GM18870 (cell line): ENCODE data around the gene TRPC4.

Source experiments
- ATAC-seq: cut with Tn5 transposase; IDR thresholded peaks from one replicate; pipeline ENCODE4 v1.9.1; 2021; ENCODE audit warnings: moderate library complexity; ENCODE audit not compliant: unreplicated experiment

Gene TRPC4

DNA sequence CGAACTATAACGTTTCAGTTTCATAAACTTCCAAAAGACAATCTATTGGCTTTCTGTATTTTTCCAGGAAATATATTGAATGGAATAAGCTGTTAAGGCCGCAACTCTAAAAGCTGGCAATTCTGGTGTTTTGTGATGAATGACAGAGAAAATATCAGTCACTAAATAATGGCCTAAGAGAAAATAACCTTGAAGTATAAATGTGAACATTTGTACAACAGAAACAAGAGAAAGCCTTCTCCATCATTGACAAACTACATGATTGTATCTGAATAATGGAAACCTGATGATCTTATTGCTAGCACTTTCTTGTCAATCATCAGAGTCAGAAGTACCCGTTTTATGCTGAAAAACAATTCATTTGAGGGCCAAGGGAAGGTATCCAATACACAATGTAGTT is 134.3 kb downstream of the TRPC4 start:
- ATAC-seq: no peak

GRCh38 chr13:37729876-37730275 is 139.7 kb downstream of the TRPC4 start:
- no peak for ATAC-seq

DNA sequence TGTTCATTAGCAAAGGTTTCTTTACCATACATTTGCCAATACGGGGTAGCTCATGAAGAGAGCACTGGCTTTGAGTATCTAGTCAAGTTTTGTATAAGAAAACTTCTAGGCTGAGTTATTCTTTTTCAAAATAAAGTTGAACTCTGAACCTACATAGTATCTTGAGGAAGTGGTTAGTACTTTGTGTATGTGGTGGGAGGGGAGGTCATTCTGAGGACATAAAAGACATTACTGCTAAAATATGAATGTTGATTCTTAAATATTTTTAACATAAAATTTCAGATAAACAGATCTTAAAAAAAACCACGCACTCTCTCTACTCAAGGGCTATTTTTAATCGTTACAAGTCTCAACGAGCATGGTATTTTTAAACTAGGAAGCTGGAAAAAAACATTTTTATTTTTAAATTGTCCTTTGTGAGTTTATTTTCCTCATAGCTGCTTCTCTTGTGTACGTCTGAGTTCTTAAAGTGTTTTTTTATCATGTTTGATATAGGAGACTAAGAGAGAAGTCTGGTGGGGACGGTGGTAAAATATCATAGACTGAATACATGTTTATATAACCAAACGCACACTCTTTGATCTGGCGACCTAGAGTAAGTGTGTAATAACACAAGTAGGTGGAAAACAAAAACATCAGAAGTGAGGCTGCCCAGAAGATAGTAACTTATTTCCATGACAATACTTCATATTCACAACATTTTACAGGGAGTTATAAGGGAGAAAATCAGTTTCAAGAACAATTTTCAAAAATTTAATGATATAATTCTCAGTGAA is 153.0 kb downstream of the TRPC4 start:
- no peak for ATAC-seq

DNA sequence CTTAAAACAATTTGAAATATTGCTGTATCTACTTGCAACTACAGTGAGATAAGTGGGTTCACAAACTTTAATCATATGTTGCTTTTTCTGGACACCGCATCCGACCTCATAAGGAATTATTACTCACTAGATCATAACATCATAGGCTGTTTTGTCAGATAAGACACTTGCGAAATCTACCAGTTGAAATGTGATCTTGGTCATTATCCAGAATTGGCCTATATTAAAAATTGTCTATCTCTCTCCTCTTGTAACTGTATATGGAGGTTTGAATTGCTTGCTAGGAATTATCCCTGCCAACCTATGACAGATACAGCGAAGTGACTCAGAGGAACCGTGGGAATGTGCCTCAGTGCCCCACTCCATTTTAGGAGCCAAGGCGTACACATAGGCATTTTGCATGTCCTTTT is 154.0 kb downstream of the TRPC4 start:
- no peak for ATAC-seq

DNA sequence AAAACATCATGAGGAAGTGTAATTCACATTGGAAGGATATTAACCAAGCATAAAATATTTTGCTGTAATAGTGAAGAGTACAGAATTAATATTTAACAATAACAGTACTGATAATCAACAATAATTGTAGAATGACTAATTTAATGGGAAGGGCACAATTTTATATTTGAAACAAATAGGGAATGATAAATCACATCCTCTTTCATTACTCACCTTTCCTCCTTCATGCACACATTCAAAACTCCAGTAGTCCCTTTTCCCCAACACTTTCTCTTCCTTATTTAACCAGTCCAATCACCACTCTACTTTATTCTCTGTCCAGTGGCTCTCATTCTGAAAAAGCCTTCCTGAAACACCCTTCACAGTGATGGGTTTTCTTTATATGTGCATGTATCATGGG is 160.3 kb downstream of the TRPC4 start:
- no peak for ATAC-seq

- no peak for ATAC-seq
Observed at GRCh38 chr13:37707739-37708500, 161.7 kb downstream of the TRPC4 start.

DNA sequence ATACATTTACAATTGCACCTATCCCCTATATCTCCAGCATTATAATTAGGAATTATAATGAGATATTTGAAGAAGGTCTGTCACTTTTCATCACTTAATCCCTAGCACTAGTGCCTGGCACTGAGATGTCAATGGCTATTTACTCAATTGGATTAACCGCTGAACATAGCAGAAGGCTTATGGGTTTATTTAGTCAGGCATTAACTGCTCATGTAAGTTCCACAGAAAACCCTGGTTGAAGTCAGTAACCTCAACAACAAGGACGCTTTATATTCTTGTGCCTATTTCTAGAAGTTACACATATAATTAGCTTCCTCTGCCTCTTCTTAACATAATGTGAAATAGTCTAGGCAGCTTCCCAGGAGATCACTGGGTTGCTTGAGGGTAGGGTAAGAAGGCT is 163.5 kb downstream of the TRPC4 start:
- ATAC-seq: no peak

DNA sequence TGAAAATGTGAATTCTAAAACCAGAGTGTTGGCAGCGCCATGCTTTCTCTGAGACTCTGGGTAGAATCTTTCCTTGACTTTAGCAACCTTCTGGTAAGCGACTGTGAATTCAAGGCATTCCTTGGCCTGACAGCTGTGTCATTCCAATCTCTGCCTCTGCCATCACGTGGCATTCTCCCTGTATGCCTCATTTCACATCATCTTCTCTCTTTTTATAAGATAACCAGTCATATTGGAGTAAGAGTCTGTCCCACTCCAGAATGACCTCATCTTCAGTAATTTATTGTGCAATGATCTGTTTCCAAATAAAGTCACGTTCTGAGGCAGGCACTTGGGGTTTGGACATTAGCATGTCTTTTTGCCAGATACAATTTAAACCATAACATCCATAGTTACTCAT is 167.6 kb downstream of the TRPC4 start:
- ATAC-seq: no peak

DNA sequence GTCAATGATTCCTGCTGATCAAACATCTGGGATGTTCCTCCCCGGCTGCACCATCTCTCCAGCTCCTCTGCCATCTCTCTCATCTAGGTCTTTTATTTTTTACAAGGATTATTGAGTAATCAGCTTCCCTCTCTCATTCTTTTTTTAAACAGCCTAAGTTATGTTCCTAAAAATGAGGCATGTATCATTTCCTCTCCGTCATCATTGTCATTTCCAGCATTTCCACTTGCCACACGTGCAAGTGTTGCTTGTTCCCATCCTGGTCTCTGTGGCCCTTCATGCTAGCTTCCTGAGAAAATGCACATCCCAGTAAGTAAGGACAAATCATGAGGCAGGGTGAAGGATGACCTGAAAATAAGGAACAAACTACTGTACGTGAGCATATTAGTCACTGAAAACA is 168.3 kb downstream of the TRPC4 start:
- no peak for ATAC-seq

GRCh38 chr13:37700887-37701286 is 168.7 kb downstream of the TRPC4 start:
- no peak for ATAC-seq

- ATAC-seq: no peak
Observed at GRCh38 chr13:37695200-37695599, 174.4 kb downstream of the TRPC4 start.

GRCh38 chr13:37690361-37690760 is 179.2 kb downstream of the TRPC4 start:
- ATAC-seq: no peak

GRCh38 chr13:37686501-37686900 is 183.1 kb downstream of the TRPC4 start:
- no peak for ATAC-seq

DNA sequence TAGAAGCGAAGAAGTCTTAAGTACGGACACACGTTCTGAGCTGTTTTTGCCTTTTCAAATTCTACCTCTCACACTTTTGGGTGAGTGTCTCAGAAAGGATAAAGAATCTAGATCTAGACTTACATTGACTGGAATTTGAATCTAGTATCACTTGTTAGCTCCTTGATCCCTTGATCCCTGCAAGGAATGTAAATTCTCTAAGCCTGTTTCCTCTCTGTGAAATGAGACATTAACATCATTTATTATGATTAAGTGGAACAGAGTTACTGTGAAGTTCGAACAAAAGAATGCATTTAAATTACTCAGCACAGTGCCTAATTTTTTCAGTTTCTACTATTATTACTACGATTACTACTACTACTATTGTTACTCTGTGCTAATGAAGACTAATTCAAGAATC is 184.4 kb downstream of the TRPC4 start:
- no peak for ATAC-seq

- no peak for ATAC-seq
Observed at GRCh38 chr13:37682496-37682895, 187.1 kb downstream of the TRPC4 start.

DNA sequence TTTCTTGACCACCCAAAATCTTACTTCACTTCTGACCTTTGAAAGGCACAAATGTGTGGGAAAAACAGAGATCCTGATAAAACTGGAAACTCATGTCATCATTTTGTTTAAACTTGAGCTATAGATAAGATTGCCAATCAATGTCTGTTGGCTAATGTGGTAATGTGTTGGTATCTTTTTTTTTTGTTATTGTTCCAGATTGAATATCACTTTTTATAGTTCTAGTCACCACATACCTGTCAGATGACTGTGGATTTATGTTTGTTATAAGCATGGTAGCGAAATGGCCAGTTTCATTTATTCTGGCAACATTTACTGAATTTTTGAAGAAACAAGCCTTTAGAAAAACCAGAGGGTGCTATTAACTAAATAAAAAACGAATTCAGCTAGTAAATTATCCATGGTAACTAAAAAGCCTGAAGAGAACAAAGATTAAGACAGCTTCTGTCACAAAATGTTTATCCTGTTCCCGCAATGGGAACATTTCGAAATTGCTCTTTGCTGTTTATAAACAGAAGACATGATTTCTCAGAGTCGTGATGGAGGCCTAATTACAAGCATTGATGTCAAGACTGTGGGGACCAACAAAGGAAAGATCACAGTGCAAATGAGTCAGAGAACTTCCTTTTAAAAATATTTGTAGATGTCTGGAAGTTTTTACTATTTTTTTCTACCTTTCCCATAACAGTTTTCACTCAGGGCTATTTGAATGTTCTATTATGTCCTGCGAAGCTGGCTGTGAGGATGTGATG is 188.1 kb downstream of the TRPC4 start:
- no peak for ATAC-seq

- no peak for ATAC-seq
Observed at GRCh38 chr13:37680137-37680536, 189.4 kb downstream of the TRPC4 start.

GRCh38 chr13:37679043-37679442 is 190.5 kb downstream of the TRPC4 start:
- ATAC-seq: no peak

DNA sequence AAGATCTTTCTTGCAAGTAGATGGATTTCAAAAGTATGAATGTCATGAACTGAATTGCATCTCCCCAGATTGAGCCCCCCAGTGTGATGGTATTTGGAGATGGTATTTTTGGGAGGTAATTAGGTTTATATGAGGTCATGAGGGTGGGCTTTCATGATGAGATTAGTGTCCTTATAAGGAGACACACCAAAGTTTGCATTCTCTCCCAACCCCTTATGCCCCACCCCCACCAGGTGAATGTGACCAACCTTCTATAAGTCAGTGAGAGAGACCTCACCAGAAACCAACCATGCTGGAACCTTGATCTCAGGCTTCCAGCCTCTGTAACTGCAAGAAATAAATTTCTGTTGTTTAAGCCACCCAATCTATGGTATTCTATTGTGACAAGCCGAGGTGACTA is 199.7 kb downstream of the TRPC4 start:
- no peak for ATAC-seq

DNA sequence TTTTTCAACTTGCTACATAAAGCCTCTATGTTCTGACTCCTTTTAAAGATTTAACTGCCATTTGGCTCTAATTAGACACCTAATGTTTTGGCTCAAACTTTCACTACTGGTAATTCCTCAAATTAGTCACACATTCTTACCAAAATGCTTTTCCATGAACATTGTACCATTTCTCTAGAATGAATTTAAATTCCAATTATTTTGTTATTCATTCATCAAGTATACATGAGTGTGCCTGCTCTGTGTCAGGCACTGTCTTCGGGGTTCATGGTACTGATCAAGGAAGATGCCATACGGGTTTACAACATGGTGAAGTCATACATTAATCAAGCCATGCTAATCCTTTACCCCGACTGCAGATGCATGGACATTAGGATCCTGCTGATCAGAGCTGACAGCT is 201.9 kb downstream of the TRPC4 start:
- no peak for ATAC-seq

DNA sequence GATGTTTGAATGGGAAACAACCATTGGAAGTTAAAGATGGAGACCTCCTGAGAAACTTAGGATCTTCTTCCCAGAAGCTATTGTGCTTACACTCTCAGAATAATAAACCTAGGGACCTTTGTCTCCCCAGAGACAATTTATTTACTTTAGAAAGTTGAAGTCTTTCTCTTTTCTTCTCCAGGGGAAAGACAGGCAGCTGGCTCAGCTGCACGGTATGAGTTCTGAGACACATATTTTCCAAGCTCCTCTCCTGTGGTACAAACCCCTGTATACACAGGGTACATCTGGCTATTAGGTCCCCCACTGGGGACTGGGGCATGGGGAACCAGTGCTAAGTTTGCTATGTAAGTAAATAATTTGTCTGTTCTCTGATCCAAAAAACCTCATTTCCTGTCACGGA is 203.5 kb downstream of the TRPC4 start:
- ATAC-seq: no peak

GRCh38 chr13:37665420-37665819 is 204.2 kb downstream of the TRPC4 start:
- ATAC-seq: no peak
